Myocyte (in vitro differentiated cells): ENCODE measurements around the gene DOCK4. TPM values are rescaled to one million over a fixed set of nuclear protein-coding genes. Genes with fewer than 3 reads are reported as not detected.

ENCODE experiments used
- DNase-seq: peaks from one replicate; pipeline ENCODE4 v3.0.0-alpha.2; 2012; ENCODE audit warnings: low read depth
- total RNA-seq: library from RNA; depleted of rRNA; stranded (reverse); fragments of >200 nt; gene quantifications from 2 replicates; pipeline ENCODE4 v1.2.3, GENCODE V29; 2014

DOCK4 gene
- total RNA-seq, 1 donor from 2014 or later = 16.3 TPM

GRCh38 chr7:111694376-111694775 lies 511.8 kb downstream of the DOCK4 start:
- DNase-seq = no peak

- DNase-seq = no peak
Measured at GRCh38 chr7:111690364-111691111, 515.7 kb downstream of the DOCK4 start.

DNA sequence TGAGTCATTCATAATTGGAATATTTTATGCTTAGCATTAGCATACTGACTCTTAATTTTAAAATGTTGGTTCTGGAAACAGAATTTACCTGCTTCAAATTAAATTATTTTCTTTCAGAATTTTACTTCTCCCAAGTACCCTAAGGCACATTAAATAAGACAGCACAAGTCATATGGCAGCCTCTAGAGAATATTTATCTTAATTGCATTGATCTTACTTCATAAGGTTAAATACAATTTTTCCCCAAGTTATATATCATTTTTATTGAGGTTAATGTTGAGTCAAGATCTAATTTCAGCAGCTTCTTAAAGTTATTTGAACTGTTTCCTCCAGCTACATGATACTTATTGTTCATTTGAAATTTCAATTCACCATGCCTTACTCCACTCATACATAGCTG lies 520.9 kb downstream of the DOCK4 start:
- no peak for DNase-seq

DNA sequence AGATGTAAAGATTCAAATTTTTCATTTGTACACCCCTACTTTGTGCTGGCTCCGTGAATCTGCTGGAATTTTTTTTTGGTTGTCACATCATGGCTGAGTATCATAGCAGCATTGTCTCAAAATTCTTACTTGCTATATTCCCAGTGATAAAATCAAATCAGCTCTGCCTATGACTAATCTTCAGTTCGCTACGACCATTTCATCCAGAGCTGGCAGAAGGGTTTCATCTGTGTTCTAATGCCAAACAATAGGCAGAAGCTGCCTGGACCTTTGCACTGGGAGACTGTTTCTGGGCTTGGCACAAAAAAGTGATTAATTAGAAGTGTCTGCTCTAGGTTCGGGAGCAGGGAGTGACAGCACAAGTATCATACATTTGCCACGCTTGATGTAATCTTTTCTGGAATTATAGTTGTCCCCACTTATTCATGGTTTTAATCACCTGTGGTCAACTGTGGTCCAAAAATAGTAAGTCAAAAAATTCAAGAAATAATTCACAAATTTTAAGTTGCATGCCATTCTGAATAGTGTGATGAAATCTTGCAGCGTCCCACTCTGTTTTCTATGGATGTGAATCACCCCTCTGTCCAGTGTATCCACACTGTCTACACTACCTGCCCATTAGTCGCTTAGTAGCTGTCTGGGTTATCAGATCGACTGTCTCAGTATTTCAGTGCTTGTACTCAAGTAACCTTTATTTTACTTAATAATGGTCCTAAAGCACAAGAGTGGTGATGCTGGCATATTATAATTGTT lies 523.4 kb downstream of the DOCK4 start:
- DNase-seq = no peak

DNA sequence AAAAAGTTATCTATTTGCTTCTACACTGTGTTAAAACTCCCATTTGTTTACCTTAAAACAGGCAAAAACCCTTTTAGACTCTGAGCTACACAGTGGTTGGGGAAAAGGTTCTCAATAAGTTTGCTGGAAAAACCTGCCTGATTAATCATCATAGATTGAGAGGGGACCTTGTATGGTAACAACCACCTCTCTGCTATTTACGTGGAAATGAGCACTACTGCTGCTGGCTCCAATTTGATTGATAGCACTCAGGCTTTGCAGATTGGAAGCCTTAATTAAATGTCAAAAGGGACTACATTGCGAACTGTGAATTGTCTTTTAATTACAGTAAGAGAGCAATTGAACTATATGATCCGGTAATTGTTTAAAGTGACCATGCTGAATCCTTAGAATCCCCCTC lies 525.0 kb downstream of the DOCK4 start:
- no peak for DNase-seq

GRCh38 chr7:111678986-111679385 lies 527.2 kb downstream of the DOCK4 start:
- DNase-seq = no peak

DNA sequence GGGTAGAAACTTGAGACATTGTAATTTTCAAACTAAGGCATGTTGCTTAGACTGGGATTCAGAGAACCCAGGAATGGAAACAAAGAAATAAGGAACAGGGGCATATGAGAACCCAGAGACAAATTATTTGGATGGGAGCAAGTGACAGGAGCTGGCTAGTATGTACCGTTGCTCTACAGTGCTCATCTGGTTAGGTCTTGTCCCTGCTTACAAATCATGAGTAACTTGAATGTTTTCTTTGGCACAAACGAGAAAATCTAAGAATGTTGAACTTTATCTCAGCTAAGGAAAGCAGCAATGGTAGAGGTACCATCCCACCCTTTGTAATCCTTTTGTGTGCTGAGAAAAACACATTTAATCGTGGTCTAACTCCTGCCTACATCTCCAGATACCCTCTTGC lies 527.9 kb downstream of the DOCK4 start:
- no peak for DNase-seq

DNA sequence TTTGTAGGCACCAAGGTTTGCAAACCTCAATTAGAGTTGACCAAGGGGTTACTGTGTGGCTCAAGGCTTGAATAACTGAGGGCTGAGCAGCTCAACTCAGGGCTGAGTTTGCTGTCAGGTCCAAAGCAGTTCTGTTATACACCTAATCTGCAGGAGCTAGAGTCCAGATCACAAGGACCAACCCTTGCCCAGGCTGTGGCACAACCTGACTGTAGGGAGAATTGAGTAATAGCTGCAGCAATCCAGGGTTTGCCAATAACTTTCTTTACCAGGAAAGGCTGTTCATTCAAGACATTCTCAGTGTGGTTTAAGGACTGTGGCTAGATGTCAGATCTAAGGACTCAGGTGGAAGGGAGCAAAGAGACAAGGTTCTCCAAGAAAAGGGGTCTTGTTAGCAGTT lies 528.4 kb downstream of the DOCK4 start:
- DNase-seq = no peak

- peak; percentile 95 for DNase-seq
Measured at GRCh38 chr7:111676811-111677210, 529.4 kb downstream of the DOCK4 start.

Other genes starting within 250 kb of the DOCK4 start
- gene ZNF277, start 296 bp upstream of the DOCK4 start, total RNA-seq = 31.4 and 42.9 TPM in 2 replicates
- gene IFRD1, start 244.1 kb upstream of the DOCK4 start, total RNA-seq = 64.9 and 90.7 TPM in 2 replicates